ENCODE data around the gene IFT27.

The IFT27 gene

GRCh38 chr22:36762687-36763260, 13.1 kb downstream of the IFT27 start:
- no peak for TF ChIP-seq CTCF (IDR thresholded peaks at IDR 0.05; ENCODE audit: unreplicated experiment in 3 of 3)
- H3K4me1 Mint-ChIP-seq = no peaks in the 10 kb centered on the region
- H3K27ac Mint-ChIP-seq = no peak overlapping the region
- H3K9me3 Mint-ChIP-seq = no peaks in the 10 kb centered on the region
- peaks cover 24% of the 10 kb centered on the region for H3K36me3 Mint-ChIP-seq (ENCODE audit: low read depth)
- H3K27me3 Mint-ChIP-seq (ENCODE audit: low read depth) = no peaks in the 10 kb centered on the region
- H3K4me3 Mint-ChIP-seq = no peak overlapping the region

GRCh38 chr22:36761553-36762240, 14.2 kb downstream of the IFT27 start:
- Mint-ChIP-seq H3K4me1 (no peaks in the 10 kb centered on the region), H3K27ac (no peak overlapping the region), H3K4me3 (no peak overlapping the region), H3K9me3 (no peaks in the 10 kb centered on the region), H3K36me3 (ENCODE audit: low read depth) (peaks cover 17% of the 10 kb centered on the region), H3K27me3 (ENCODE audit: low read depth) (no peaks in the 10 kb centered on the region)
- no peak for TF ChIP-seq CTCF (IDR thresholded peaks at IDR 0.05; ENCODE audit: unreplicated experiment in 3 of 3)

- Mint-ChIP-seq H3K9me3 (no peaks in the 10 kb centered on the region), H3K4me1 (no peaks in the 10 kb centered on the region), H3K36me3 (ENCODE audit: low read depth) (peaks cover 13% of the 10 kb centered on the region), H3K27me3 (ENCODE audit: low read depth) (no peaks in the 10 kb centered on the region), H3K4me3 (no peak overlapping the region), H3K27ac (no peak overlapping the region)
- no peak for TF ChIP-seq CTCF (IDR thresholded peaks at IDR 0.05; ENCODE audit: unreplicated experiment in 3 of 3)
These were observed 15.1 kb downstream of the IFT27 start for GRCh38 chr22:36760786-36761185.

GRCh38 chr22:36759481-36760159, 16.3 kb downstream of the IFT27 start:
- no peak overlapping the region for H3K4me3 Mint-ChIP-seq
- H3K9me3 Mint-ChIP-seq = no peaks in the 10 kb centered on the region
- H3K36me3 Mint-ChIP-seq (ENCODE audit: low read depth) = peaks cover 8% of the 10 kb centered on the region
- TF ChIP-seq CTCF (IDR thresholded peaks at IDR 0.05; ENCODE audit: unreplicated experiment in 3 of 3) = no peak
- H3K4me1 Mint-ChIP-seq = no peaks in the 10 kb centered on the region
- peaks cover 5% of the 10 kb centered on the region for H3K27me3 Mint-ChIP-seq (ENCODE audit: low read depth)
- no peak overlapping the region for H3K27ac Mint-ChIP-seq

- Mint-ChIP-seq H3K9me3 (no peaks in the 10 kb centered on the region), H3K4me3 (no peak overlapping the region), H3K4me1 (no peaks in the 10 kb centered on the region), H3K27me3 (ENCODE audit: low read depth) (peaks cover 5% of the 10 kb centered on the region), H3K36me3 (ENCODE audit: low read depth) (peaks cover 6% of the 10 kb centered on the region), H3K27ac (no peak overlapping the region)
- TF ChIP-seq CTCF (IDR thresholded peaks at IDR 0.05; ENCODE audit: unreplicated experiment in 3 of 3) = no peak
These were observed 17.1 kb downstream of the IFT27 start for GRCh38 chr22:36758792-36759271.
